Ishikawa (cell line): ENCODE measurements around the gene HCFC1.

Source experiments
- CEBPB ChIP-seq: IDR thresholded peaks from 2 replicates; pipeline ENCODE4 v1.6.1; 2012
- CREB1 ChIP-seq: IDR thresholded peaks from 2 replicates; pipeline ENCODE4 v1.6.1; 2012; ENCODE audit warnings: low read depth
- EGR1 ChIP-seq: IDR thresholded peaks from 2 replicates; pipeline ENCODE4 v1.6.1; 2012
- EP300 ChIP-seq: IDR thresholded peaks from 2 replicates; pipeline ENCODE4 v1.6.1; 2012; ENCODE audit warnings: borderline replicate concordance
- FOXM1 ChIP-seq: IDR thresholded peaks from 2 replicates; pipeline ENCODE4 v1.6.1; 2012; ENCODE audit warnings: low read depth, borderline replicate concordance
- NFIC ChIP-seq: IDR thresholded peaks from 2 replicates; pipeline ENCODE4 v1.6.1; 2012
- RAD21 ChIP-seq: IDR thresholded peaks from 2 replicates; pipeline ENCODE4 v1.6.1; 2012; ENCODE audit warnings: low read depth
- REST ChIP-seq: IDR thresholded peaks from 2 replicates; pipeline ENCODE4 v1.6.1; 2012; ENCODE audit warnings: low read depth, mild to moderate bottlenecking
- TAF1 ChIP-seq: IDR thresholded peaks from 2 replicates; pipeline ENCODE4 v1.6.1; 2012; ENCODE audit warnings: low read depth, mild to moderate bottlenecking
- TCF12 ChIP-seq: IDR thresholded peaks from 2 replicates; pipeline ENCODE4 v1.6.1; 2012; ENCODE audit warnings: low read depth
- TEAD4 ChIP-seq: IDR thresholded peaks from 2 replicates; pipeline ENCODE4 v1.6.1; 2012
- YY1 ChIP-seq: IDR thresholded peaks from 2 replicates; pipeline ENCODE4 v1.6.1; 2012; ENCODE audit warnings: low read depth
- ZBTB7A ChIP-seq: IDR thresholded peaks from 2 replicates; pipeline ENCODE4 v1.6.1; 2012; ENCODE audit warnings: low read depth
- TF ChIP-seq, protein P1 (sequence below): IDR thresholded peaks from 2 replicates; pipeline ENCODE4 v1.6.1; 2012
- TF ChIP-seq, protein P2 (sequence below): IDR thresholded peaks from 2 replicates; pipeline ENCODE4 v1.6.1; 2012

HCFC1 gene

DNA sequence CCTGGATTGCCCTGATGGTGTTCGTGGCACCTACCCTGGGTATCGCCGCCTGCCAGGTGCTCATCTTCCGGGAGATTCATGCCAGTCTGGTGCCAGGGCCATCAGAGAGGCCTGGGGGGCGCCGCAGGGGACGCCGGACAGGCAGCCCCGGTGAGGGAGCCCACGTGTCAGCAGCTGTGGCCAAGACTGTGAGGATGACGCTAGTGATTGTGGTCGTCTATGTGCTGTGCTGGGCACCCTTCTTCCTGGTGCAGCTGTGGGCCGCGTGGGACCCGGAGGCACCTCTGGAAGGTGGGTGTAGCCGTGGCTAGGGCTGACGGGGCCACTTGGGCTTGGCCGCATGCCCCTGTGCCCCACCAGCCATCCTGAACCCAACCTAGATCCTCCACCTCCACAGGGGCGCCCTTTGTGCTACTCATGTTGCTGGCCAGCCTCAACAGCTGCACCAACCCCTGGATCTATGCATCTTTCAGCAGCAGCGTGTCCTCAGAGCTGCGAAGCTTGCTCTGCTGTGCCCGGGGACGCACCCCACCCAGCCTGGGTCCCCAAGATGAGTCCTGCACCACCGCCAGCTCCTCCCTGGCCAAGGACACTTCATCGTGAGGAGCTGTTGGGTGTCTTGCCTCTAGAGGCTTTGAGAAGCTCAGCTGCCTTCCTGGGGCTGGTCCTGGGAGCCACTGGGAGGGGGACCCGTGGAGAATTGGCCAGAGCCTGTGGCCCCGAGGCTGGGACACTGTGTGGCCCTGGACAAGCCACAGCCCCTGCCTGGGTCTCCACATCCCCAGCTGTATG, 65.3 kb downstream of the HCFC1 start:
- TF ChIP-seq EP300, result no peak
- TF ChIP-seq CEBPB, result no peak
- TF ChIP-seq, protein P1, sequence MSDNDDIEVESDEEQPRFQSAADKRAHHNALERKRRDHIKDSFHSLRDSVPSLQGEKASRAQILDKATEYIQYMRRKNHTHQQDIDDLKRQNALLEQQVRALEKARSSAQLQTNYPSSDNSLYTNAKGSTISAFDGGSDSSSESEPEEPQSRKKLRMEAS, result no peak

GRCh38 chrX:153905481-153906095, 66.0 kb downstream of the HCFC1 start:
- no peak for TF ChIP-seq CEBPB
- no peak for TF ChIP-seq NFIC
- TF ChIP-seq RAD21, result no peak
- no peak for TF ChIP-seq YY1
- TF ChIP-seq EP300, result no peak
- TF ChIP-seq FOXM1, result no peak
- no peak for TF ChIP-seq EGR1

DNA sequence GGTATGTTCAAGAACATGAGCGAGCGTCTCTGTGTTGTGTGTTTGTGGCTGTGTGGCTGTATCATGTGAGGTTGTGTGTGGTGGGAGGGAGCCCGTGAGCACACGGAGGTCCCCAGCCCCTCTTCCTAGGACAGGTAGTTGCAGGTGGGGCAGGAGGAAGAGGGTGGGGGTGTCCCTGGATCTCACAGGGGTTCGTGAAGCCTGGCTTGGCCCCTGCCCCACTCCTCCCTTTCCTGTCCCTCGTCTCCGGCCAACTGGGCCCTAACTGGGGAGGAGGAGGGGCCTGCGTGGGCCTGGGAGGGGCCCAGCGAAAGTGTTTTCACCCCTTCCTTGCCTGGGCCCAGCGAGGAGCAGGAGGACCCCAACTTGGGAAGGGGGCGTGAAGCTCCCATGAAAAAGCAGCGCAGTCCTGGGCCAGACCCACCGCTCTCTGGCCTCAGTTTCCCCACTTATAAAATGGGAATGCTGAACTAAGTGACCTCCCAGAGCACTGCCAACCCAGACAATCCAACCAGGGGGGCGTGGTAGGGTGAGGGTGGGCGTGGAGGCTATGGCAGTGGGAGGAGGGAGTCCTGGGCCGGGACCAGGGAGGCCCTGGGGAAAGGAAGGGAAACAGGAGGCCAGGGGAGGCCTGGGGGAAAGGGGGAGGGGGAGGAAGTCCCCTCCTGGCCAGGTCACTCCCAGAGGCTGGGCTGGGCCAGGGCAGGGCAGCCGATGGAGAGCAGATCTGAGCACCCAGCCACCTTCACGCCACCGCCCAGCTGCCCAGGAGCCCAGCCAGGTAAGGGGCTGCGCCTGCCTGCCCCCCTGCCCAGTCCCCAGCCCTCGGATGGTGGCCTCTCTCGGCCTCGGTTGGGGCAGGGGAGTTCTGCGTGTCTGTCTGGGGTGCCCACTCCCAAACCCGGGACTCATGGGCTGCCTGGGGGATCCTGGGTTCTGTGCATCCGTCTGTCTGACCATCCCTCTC, 67.3 kb downstream of the HCFC1 start, which contains the start of gene AVPR2:
TSS of gene AVPR2 (plus strand) at position 683 of the 967 bp plus-strand sequence. CDS start 473 bp downstream, outside the sequence.
- TF ChIP-seq TAF1 (no peak), TCF12 (no peak), FOXM1 (no peak), EP300 (no peak), RAD21 (no peak)

DNA sequence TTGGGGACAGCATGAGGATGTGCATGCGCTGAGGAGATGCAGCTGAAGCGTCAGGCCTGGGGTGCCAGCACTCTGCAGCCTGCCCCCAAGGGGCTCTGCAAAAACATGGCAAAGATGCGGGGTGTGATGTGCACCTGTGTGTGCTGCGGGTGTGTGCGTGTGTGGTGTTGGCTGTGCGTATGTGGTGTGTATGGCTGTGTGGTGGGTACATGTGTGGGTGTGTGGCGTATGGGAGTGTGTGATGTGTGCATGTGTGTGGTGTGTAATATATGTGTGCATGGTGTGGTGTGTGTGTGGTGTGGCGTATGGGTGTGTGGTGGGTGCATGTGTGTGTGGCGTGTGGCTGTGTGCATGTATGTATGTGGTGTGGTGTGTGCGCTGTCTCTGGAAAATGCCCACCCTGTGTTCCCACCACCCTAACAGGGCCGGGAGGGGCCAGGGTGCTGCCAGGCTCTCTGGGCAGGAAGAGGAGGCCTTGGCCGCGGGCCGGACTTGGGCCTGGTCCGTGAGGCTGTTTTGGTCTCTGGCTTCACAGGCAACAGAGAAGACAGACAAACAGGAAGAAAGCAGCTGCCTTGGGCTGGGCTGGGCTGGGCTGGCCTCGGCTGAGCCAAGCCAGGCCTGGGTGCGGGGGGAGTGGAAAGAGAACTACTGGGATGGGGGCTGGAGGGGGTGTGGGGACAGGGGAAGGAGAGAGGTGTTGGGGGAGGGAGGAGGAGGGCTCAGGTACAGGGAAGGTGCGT, 68.2 kb downstream of the HCFC1 start:
- no peak for TF ChIP-seq CEBPB
- TF ChIP-seq, protein P1, result no peak
- TF ChIP-seq ZBTB7A, result no peak
- TF ChIP-seq FOXM1, result no peak
- TF ChIP-seq CREB1, result no peak
- no peak for TF ChIP-seq NFIC
- no peak for TF ChIP-seq TAF1

DNA sequence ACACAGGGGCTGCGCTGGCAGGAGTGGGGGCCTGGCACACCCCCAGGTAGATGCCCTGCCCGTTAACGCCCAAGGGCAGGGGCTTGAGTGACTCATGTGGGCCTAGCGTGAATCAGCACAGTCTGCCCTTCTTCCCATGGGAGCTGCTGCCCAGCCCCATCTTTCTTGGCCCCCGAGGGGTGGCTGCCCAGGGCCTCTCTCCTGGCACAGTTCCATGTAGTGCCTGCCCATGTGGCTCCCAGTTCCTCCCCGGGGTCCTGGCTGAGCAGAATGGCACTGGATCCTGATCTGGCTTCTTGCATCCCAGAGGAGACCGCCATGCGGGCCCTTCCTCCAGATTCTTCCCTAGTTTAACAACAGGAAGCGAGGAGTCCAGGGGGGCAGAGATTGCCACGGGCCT, 69.2 kb downstream of the HCFC1 start:
- TF ChIP-seq TCF12 (no peak), TAF1 (no peak), NFIC (no peak), TEAD4 (no peak), CEBPB (no peak), ZBTB7A (no peak), REST (no peak), CREB1 (no peak), FOXM1 (no peak), RAD21 (no peak), EGR1 (no peak), YY1 (no peak), EP300 (no peak)
- TF ChIP-seq, protein P1, result no peak
- TF ChIP-seq, protein P2, sequence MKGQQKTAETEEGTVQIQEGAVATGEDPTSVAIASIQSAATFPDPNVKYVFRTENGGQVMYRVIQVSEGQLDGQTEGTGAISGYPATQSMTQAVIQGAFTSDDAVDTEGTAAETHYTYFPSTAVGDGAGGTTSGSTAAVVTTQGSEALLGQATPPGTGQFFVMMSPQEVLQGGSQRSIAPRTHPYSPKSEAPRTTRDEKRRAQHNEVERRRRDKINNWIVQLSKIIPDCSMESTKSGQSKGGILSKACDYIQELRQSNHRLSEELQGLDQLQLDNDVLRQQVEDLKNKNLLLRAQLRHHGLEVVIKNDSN, result no peak

GRCh38 chrX:153901753-153902140, 69.9 kb downstream of the HCFC1 start:
- TF ChIP-seq NFIC (no peak), TAF1 (no peak), TEAD4 (no peak)
- TF ChIP-seq, protein P1, result no peak
